Measurements from ENCODE around the gene APBA1.

Gene APBA1

GRCh38 chr9:69461103-69461887 is 210.9 kb downstream of the APBA1 start:
- H3K9ac ChIP-seq (ENCODE audit: low read depth, low read length), result no peak overlapping the region
- no peaks in the 10 kb centered on the region for H3K4me1 ChIP-seq (ENCODE audit: insufficient read depth, low read length)
- H3K27ac ChIP-seq (ENCODE audit: low read length), result no peak overlapping the region
- DNase-seq (no peak), ATAC-seq (ENCODE audit: insufficient read depth, low read depth) (no peak)
- H4K20me1 ChIP-seq (ENCODE audit: insufficient read depth, low read length), result no peaks in the 10 kb centered on the region
- no peak overlapping the region for H2AFZ ChIP-seq (ENCODE audit: low read depth, low read length)
- H3K27me3 ChIP-seq (ENCODE audit: insufficient read depth, low read length, poor library complexity), result no peaks in the 10 kb centered on the region
- no peaks in the 10 kb centered on the region for H3K79me2 ChIP-seq (ENCODE audit: insufficient read depth, low read length)
- H3K4me3 ChIP-seq (ENCODE audit: low read depth in 1 of 2, low read length in 2 of 2), result no peak overlapping the region
- TF ChIP-seq CTCF (IDR thresholded peaks at IDR 0.05; ENCODE audit: borderline replicate concordance, extremely low read depth, low read length, poor library complexity, severe bottlenecking) (no peak), EZH2 (IDR thresholded peaks at IDR 0.05; ENCODE audit: borderline replicate concordance, low read depth, low read length, severe bottlenecking) (no peak)
- H3K4me2 ChIP-seq (ENCODE audit: insufficient read depth, low read length), result no peak overlapping the region
- no peaks in the 10 kb centered on the region for H3K9me3 ChIP-seq (ENCODE audit: insufficient read depth, low read length, severe bottlenecking)
- no peaks in the 10 kb centered on the region for H3K36me3 ChIP-seq (ENCODE audit: insufficient read depth, low read length)

GRCh38 chr9:69460012-69460411 is 212.2 kb downstream of the APBA1 start:
- Histone ChIP-seq H3K79me2 (ENCODE audit: insufficient read depth, low read length) (no peaks in the 10 kb centered on the region), H2AFZ (ENCODE audit: low read depth, low read length) (no peak overlapping the region), H3K4me1 (ENCODE audit: insufficient read depth, low read length) (no peaks in the 10 kb centered on the region), H4K20me1 (ENCODE audit: insufficient read depth, low read length) (no peaks in the 10 kb centered on the region), H3K4me3 (ENCODE audit: low read depth in 1 of 2, low read length in 2 of 2) (no peak overlapping the region), H3K36me3 (ENCODE audit: insufficient read depth, low read length) (no peaks in the 10 kb centered on the region), H3K4me2 (ENCODE audit: insufficient read depth, low read length) (no peak overlapping the region), H3K27ac (ENCODE audit: low read length) (no peak overlapping the region), H3K27me3 (ENCODE audit: insufficient read depth, low read length, poor library complexity) (no peaks in the 10 kb centered on the region), H3K9ac (ENCODE audit: low read depth, low read length) (no peak overlapping the region), H3K9me3 (ENCODE audit: insufficient read depth, low read length, severe bottlenecking) (no peaks in the 10 kb centered on the region)
- DNase-seq, result no peak
- TF ChIP-seq EZH2 (IDR thresholded peaks at IDR 0.05; ENCODE audit: borderline replicate concordance, low read depth, low read length, severe bottlenecking), result no peak
- TF ChIP-seq CTCF (IDR thresholded peaks at IDR 0.05; ENCODE audit: borderline replicate concordance, extremely low read depth, low read length, poor library complexity, severe bottlenecking), result no peak
- no peak for ATAC-seq (ENCODE audit: insufficient read depth, low read depth)

GRCh38 chr9:69458176-69458575 is 214.0 kb downstream of the APBA1 start:
- Histone ChIP-seq H3K9ac (ENCODE audit: low read depth, low read length) (no peak overlapping the region), H2AFZ (ENCODE audit: low read depth, low read length) (no peak overlapping the region), H3K9me3 (ENCODE audit: insufficient read depth, low read length, severe bottlenecking) (no peaks in the 10 kb centered on the region), H3K27ac (ENCODE audit: low read length) (no peak overlapping the region), H4K20me1 (ENCODE audit: insufficient read depth, low read length) (no peaks in the 10 kb centered on the region), H3K4me3 (ENCODE audit: low read depth in 1 of 2, low read length in 2 of 2) (no peak overlapping the region), H3K79me2 (ENCODE audit: insufficient read depth, low read length) (no peaks in the 10 kb centered on the region), H3K27me3 (ENCODE audit: insufficient read depth, low read length, poor library complexity) (no peaks in the 10 kb centered on the region), H3K4me2 (ENCODE audit: insufficient read depth, low read length) (no peak overlapping the region), H3K4me1 (ENCODE audit: insufficient read depth, low read length) (no peaks in the 10 kb centered on the region), H3K36me3 (ENCODE audit: insufficient read depth, low read length) (no peaks in the 10 kb centered on the region)
- no peak for DNase-seq
- no peak for ATAC-seq (ENCODE audit: insufficient read depth, low read depth)
- TF ChIP-seq CTCF (IDR thresholded peaks at IDR 0.05; ENCODE audit: borderline replicate concordance, extremely low read depth, low read length, poor library complexity, severe bottlenecking) (no peak), EZH2 (IDR thresholded peaks at IDR 0.05; ENCODE audit: borderline replicate concordance, low read depth, low read length, severe bottlenecking) (no peak)
